Activated CD4-positive, alpha-beta T cell treated with anti-CD3 and anti-CD28 coated beads, Interleukin-2, amount 50 U/mL, for 24 hours (primary cell): ENCODE measurements around the gene HOXD10.

Source experiments
- DNase-seq, 2 donors: peaks; one replicate each; pipeline ENCODE4 v3.0.0-alpha.2; 2020; ENCODE audit warnings: low read depth in 1 of 2, low spot score in 1 of 2

The HOXD10 gene

DNA sequence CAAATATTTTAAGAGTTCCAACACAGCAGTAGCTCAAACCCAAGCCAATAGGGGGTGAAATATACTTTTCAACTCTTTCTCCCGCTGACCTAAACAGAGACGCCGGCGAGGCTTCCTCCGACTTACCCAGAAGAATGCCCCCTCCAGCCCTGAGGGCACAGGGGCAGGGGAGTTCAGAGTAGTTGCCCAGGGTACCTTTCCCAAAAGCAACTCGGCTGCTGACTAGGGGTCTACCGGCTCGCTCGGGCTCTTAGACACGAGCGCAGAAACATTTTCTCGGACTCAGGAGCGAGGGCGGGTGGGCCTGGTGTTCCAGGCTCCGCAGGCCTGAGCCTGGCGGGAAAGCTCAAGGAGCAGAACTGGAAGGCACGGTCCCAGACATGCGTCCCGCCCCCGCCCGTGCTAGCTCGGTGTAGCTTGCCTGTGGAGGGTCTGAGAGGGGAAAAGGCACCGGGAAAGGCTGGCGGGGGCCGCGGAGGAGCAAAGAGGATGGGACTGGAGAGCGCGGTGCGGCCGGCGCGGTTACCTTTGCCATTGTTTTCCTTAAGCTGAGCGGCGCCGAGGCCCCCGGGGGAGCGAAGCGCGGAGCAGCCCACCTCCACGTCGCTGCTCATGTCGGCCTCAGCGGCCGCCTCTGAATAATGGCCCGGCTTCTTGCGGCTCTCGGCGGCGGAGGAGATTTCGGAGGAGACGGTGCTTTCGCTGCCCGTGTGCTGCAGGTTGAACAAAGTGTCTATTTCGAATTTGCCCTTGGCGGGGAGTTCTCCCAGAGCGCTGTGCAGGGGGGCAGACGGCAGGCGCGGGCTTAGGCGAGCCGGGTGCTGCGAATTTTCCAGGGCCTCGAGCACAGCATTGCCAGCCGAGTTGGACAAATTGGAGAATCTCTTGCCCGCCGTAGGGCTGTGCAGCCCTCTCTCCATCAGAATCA lies 33.5 kb upstream of the HOXD10 start:
- DNase-seq: no peak

DNA sequence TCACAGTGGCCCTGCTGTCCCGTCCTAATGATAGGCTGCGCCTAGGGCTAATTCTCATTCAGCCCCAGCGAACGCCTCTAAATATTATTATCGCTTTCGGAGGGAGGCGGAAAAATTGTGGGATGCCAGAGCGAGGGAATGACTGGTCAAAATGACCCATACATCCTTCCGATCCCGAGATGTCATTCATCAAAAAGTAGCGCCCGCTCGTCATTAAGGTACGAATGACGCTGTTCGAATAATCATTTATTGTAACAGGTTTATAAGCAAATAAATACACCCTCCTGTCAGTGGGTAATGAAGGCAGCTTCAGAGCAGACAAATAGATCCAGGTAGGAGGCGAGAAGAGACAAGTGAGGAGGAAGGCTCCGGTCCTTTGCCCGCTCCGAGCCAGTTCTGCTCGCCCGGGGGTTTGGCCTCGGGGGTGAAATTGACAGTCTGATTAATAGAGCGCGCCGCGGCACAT lies 32.7 kb upstream of the HOXD10 start, which contains the start of gene EVX2:
EVX2 (minus strand) TSS at position 167 of the 466 bp plus-strand sequence. CDS start 186 bp downstream, outside the sequence.
- no peak for DNase-seq

DNA sequence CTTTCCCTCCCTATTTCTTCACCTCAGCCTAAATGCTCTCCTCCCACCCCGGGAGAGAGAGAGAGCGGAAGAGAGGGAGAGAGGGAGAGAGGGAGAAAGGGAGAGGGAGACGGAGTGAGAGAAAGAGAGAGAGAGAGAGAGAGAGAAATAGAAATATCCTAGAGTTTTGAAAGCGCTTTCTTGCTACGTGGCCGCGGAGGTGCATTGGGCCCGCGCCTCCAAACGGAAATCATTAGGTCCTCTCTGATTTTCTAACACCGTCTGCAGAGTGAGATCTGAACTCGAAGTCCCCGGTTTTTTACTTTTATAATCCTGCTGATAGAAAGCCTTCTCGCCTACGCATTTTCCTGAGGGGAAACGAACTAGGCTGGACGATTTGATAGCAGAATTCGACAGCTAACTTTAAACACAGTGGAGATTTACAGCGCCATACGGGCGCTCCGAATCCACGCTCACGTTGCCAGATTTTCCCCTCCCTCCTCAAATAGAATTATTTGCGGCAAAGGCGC lies 31.9 kb upstream of the HOXD10 start:
- DNase-seq: no peak

DNA sequence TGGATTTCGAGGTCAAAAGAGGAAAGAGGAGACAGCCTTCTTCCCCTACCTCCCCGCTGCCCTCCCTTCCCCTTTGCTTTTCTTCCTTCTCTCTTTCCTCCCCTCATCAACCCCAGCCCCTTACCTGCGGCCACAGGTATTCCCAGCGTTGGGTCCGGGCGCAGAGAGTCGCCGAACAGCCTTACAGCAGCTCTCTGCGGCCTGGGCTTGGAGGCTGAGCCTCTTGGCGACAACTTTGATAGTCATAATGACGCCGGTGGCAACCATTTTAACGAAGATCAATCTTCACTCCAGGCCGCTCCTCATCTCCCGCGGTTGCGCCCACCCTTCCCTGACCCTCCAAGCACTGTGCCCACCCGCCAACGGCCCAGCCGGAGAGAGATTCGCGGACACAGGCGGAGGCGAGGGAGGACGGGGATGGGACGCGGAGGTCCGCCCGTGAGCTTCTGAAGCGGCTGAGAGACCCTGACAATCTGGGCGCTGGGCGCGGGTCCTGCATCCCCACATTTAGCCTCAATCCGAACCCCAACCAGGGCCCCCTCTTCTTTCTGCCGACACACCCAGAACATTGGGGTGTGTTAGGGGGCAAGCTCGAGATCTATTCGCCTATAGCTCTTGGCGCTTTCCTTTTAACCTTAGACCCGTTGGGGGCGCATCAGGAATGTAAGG lies 31.3 kb upstream of the HOXD10 start:
- no peak for DNase-seq

DNA sequence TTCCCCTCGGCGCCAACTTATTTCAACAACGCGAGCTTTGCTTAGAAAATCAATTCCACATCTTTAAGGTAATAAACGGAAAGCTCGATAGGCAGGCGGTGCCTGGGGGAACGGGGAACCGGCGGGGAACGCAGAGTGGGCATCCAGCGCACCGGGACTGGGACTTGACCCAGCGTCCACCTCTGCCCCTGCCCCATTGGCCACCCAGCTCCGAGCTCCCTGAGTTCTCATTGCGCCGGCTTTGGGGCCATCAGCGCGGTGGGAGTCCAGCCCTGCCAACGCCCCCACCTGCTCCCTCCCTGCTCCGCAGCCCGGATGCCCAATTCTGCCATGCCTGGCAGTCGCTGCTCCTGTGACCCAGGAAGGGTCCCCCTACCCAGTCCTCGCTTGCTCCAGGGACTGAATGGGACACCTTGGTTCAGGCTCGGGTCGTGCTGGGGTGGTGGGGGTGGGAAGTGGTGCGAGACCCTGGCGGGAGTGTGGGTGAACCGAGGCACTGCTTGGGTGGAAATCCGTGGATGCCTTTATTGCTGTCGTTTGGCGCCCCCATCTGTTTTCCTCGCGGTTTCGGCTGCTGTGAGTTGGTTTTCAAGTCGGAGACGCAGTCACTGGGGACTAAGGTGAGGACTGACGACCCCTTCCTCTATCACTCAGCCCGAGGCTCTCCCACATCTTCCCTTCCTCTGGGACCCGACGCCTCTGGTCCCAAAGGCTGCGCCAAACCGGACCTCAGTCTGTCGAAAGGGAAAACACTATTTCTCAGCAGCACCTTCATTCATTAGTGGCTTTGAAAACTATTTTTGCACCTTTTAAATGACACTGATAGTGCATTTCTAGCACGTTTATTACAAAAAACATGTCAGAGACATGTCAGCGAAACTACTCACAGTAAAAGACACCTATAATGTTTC lies 30.5 kb upstream of the HOXD10 start:
- no peak for DNase-seq

DNA sequence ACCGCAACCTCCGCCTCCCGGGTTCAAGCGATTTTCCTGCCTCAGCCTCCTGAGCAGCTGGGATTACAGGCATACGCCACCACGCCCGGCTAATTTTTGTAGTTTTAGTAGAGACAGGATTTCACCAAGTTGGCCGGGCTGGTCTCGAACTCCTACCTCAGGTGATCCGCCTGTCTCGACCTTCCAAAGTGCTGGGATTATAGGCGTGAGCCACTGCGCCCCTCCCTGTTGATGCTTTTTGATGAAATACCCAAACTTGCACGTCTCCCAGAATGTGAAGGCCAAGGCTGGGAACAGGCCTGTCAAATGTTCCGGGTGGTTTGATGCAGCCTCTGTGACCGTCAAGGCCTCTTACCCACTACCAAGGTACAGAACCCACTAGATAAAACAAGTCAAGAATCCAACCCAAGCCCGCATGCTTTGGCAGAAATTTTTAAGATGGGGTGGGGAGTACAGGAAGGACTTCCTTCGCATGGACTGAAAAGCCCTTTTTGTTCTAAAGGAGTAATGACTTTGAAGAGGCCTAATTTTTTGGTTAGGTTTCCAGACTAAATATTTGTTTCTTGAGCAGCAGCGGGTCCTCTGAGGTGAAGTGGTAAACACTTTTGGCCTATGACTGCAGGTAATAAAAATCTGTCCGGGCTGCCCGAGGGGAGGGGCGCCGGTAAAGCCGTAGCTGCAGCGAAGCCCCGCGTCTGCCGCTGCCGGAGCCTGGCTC lies 29.1 kb upstream of the HOXD10 start:
- DNase-seq: no peak

DNA sequence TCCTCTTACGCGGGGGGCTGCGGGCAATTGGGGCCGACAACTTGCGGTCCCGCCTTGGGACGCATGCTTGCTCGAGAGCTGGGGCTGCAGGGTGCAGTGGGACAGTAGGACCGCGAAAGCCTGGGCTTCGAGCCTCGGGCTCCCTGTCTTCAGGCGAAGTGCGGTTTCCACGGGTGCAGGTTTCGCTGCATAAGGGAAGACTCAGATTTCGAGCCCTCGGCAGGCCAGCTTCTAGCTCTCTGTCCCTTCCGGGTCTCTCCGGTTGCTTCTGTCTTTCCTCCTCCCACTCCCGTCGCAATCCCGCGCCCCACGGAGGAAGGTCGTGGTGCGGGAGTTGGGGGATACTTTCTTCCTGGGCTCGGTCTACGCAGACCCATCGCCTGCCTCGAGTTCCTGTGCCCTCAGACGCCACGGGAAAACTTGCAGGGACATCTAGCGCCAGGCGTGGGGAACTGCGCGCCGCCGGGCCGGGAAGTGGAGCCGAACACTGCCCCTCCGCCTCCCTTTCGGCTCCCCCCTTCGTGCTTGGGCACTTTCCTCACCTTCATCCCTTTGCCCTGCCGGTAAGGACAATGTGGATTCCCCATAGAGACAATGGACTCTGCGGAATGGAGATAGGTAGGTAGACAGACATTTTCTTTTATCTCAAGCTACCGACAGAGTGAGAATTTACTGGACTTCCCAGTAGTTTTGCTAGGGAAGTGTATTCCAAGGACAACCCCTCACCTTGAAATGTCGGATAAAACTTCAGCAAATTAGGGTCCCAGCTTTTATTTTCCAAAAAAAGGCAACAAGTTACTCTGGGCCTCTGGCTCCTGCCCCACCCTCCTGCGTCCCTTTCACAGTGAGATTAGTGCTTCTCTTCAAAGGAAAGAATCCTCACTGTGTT lies 28.3 kb upstream of the HOXD10 start:
- no peak for DNase-seq

DNA sequence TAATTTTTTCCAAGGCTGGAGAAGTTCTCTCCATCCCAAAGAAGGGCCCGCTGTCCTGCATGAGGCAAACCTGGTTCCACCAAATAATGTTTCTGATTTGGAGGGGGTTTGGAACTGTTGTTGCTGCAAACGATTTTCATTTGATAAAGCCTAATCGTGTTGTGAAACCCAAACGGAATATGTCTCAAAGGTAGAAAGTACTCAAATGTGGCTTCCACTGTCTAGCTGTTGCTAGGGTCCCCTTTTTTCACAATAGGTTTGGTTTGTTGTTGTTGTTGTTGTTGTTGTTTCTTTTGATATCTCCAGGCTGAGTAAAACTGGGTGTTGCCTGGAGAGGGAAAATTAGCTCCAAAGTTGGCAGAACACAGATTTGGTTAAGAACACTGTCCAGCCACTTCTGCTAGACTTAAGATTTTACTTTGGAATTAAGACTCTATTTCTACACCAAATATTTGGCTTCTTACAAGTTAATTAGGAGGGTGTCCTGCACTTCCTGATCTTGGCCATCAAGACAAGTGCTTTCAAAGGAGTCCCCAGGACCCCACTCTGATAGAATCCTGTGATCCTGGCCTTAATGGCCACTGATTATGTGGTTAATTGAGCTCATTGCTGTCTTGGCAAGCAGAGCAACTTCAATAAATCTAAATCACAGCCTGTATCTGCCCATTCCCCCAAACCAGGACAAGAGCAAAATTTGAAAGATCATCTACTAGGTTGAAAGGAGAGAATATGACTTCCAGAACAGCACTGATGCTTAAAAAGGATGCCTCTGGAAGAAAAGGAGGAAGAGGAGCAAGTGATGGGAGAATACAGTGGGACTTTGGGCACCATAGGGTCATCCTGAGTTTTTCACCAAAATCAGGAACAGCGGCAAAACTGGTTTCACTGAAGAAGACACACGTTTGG lies 27.4 kb upstream of the HOXD10 start:
- DNase-seq: no peak

DNA sequence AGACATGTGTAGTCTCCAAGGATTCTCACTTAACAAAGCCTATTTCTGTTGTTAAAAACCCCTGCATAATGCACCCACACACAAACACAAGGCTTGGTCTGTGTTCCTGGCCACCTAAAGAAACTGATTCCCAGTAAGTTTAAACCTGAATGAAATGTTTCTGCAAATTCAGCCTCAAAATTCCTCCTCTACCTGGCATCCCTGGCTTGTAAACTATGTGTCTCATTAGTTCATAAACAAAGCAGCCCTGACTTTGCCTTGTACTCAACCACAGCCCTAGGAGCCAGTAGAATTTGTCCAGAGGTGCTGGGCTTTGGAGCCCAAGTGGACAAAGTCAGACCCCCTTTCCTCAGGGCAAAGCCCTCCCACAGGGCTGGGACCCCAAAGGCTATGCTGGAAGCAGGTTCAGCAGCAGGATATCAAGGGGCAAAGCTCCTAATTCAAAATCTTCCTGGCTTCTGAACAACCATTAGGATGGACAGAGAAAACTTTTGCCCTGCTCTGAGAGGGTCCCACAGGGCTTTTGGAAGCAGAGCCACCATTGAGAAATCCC lies 26.7 kb upstream of the HOXD10 start:
- no peak for DNase-seq

DNA sequence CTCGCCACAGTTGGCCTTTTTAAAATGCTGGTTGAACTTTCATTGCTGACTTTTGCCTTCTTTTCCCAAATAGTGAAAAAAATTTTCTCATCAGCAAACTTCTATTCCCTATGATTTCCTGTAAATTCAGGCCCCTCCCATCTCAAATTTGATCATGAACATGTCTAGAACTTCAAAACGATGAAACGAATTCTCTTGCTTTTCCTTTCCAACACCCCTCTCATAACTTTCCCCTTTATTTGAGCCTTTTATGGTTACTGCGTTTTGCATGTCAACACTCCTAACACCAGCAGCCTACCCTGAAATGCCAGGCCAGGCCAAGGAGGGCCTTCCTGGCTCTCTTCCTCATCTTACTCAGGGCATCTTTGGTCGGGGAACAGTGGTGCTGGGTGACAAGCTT lies 25.7 kb upstream of the HOXD10 start:
- DNase-seq: no peak

DNA sequence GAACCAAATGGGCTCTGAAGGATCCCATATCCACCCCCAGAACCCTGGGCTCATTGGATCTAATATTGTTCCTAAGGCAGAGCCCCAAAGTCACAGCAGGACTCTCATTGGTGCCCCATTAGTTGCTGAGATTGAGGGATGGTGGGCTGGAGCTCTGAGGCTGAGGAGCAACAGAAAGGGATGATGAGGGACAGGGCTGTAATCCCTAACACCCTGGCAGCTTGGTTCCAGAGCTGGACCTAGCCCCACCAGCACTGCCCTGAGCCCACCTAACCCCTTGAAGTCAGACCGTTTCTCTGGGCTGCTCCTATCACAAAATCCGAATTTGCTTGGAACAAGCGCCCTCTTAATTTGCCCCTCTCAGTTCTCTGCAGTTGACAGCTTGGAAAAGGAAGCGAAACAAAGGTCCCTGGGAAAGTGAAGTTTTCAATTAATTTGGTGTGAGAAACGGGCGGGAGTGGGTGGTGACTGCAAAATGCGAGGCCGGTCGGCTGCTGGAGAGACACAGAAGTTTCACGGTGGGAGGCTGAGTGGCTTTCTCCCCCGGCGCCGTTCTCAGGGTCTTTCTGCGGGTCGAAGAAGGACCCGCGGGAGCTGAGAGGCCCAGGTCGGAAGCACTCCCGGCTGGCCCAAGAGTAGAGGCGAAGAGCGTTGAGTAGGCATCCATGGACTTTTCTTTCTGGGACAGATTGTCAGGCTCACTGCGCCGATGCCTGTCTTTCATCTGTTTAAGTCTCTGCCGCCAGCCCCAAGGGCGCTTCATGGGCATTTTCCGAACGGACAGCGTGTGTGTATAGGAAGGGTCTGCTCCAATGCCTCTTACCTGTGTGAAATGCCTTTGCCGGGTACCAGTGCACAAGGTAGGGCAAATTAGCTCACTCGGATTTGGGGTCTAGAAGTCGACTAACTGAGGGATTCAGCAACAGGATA lies 25.0 kb upstream of the HOXD10 start:
- no peak for DNase-seq

DNA sequence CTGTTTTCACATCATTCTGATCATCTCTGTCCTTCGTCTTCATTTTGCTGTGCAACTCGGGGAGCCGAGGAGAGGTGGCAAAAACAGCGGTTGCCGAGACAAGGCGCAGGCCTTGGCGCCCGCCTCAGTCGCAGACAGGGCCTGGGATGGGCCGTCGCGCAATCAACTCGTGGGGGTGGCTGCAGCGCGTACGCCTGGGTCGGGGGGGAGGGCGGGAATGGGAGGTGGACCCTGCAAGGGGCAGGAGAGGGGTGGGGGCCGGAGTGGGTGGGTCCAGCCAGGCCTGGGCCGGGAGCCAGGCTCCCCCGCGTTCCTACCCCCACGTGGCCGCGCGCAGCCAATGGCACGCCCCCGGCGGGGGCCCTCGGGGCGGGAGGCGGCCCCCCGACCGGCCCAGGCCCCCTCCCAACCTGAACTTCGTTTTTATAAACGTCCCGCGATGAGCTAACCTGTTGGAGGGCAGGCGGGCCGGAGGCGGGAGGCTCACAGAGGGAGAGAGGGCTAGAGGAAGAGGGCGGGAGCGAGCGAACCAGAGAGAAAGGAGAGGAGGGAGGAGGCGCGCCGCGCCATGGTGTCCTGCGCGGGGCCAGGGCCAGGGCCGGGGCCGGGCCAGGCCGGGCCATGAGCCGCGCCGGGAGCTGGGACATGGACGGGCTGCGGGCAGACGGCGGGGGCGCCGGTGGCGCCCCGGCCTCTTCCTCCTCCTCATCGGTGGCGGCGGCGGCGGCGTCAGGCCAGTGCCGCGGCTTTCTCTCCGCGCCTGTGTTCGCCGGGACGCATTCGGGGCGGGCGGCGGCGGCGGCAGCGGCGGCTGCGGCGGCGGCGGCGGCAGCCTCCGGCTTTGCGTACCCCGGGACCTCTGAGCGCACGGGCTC lies 24.1 kb upstream of the HOXD10 start, which contains the start of gene HOXD13:
HOXD13 (plus strand) TSS at position 452 of the 875 bp plus-strand sequence; CDS start at position 622, 170 bp downstream.
- no peak for DNase-seq

DNA sequence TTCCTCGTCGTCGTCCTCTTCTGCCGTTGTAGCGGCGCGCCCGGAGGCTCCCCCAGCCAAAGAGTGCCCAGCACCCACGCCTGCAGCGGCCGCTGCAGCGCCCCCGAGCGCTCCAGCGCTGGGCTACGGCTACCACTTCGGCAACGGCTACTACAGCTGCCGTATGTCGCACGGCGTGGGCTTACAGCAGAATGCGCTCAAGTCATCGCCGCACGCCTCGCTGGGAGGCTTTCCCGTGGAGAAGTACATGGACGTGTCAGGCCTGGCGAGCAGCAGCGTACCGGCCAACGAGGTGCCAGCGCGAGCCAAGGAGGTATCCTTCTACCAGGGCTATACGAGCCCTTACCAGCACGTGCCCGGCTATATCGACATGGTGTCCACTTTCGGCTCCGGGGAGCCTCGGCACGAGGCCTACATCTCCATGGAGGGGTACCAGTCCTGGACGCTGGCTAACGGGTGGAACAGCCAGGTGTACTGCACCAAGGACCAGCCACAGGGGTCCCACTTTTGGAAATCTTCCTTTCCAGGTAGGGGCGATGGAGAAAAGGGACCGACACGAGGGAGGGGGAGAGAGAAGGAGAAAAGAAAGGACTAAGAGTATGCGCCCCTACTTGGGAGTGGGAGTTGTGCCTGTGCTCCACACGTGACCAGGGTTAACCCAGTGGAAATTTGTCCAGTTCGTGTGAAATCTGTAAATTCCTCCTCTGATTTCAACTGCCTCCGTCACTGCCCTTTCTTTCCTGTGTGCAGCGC lies 23.3 kb upstream of the HOXD10 start:
- no peak for DNase-seq

DNA sequence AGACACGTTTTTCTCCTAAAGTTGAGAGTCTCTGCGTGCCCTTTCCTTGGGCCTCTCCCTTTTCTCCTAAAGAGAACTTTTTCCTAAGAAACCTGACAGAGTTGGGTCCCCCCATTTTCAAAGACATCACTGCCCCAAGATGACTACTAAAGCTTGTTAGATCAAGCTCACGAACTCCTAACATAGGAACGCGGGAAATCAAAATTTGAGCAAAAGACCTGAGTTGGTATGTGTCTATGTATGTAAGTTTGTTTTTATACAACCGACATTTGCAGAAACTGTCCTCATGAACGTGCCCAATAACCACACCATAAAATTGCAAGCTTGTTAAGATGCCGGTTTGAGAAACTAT lies 22.7 kb upstream of the HOXD10 start:
- DNase-seq: no peak

DNA sequence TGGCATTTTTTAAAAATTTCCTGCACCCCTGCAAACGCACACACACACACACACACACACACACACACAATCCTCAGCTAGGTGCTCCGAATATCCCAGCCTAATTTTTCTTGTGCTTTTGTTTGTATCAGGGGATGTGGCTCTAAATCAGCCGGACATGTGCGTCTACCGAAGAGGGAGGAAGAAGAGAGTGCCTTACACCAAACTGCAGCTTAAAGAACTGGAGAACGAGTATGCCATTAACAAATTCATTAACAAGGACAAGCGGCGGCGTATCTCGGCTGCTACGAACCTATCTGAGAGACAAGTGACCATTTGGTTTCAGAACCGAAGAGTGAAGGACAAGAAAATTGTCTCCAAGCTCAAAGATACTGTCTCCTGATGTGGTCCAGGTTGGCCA lies 22.2 kb upstream of the HOXD10 start:
- DNase-seq: no peak
